Effector CD8-positive, alpha-beta T cell (primary cell): ENCODE results near the gene RDH8.

ENCODE experiments used
- DNase-seq: peaks from one replicate; lab custom pipeline; 2025; lab: John Stamatoyannopoulos, UW

The RDH8 gene

GRCh38 chr19:10037367-10037766 is 24.1 kb downstream of the RDH8 start:
- DNase-seq = no peak

- DNase-seq = no peak
Measured at GRCh38 chr19:10037809-10038208, 24.5 kb downstream of the RDH8 start.

- DNase-seq = no peak
Measured at GRCh38 chr19:10043286-10043927, 30.1 kb downstream of the RDH8 start.

GRCh38 chr19:10044390-10044789 is 31.1 kb downstream of the RDH8 start:
- DNase-seq = no peak

GRCh38 chr19:10045371-10045770 is 32.1 kb downstream of the RDH8 start:
- DNase-seq = no peak

- no peak for DNase-seq
Measured at GRCh38 chr19:10049626-10050025, 36.3 kb downstream of the RDH8 start.

- DNase-seq = no peak
Measured at GRCh38 chr19:10052602-10053360, 39.5 kb downstream of the RDH8 start.

GRCh38 chr19:10061717-10062310 is 48.5 kb downstream of the RDH8 start:
- no peak for DNase-seq

- no peak for DNase-seq
Measured at GRCh38 chr19:10068205-10068604, 54.9 kb downstream of the RDH8 start.

- DNase-seq = no peak
Measured at GRCh38 chr19:10069046-10069445, 55.8 kb downstream of the RDH8 start.

GRCh38 chr19:10070730-10071446 is 57.6 kb downstream of the RDH8 start:
- no peak for DNase-seq
